Measurements from ENCODE around the gene FGF1.

The FGF1 gene

DNA sequence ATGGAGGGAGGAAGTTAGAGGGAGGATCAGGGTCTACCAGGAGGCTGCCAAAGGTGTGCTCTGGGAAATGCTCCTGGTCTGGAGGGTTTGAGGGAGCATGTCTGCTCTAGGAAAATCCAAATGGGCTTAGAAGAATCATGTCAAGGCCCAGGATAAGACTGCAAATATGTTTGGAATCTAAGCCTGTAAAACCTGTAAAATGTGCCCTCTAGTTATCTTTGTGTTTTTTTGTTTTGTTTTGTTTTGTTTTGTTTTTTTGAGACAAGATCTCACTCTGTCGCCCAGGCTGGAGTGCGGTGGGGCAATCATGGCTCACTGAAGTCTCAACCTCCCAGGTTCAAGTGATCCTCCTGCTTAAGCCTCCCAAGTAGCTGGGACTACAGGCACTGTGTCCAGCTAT lies 135.4 kb downstream of the FGF1 start:
- Histone ChIP-seq H2AFZ (ENCODE audit: low read length) (no peak overlapping the region), H3F3A (ENCODE audit: low read depth) (no peaks in the 10 kb centered on the region), H3K36me3 (ENCODE audit: insufficient read depth, low read length) (no peaks in the 10 kb centered on the region), H3K4me1 (ENCODE audit: insufficient read depth, low read length, poor library complexity, severe bottlenecking) (no peaks in the 10 kb centered on the region), H3K9me3 (ENCODE audit: insufficient read depth, low read depth, low read length) (no peaks in the 10 kb centered on the region), H3K9me2 (replicated peaks; ENCODE audit: low read depth, low read length) (no peaks in the 10 kb centered on the region), H3K4me3 (ENCODE audit: low read length, poor library complexity, severe bottlenecking) (no peak overlapping the region), H3K4me2 (ENCODE audit: low read depth, low read length, poor library complexity, severe bottlenecking) (no peak overlapping the region), H3K9ac (ENCODE audit: low read depth, low read length, poor library complexity, severe bottlenecking) (no peak overlapping the region), H3K79me2 (ENCODE audit: insufficient read depth, low read length) (no peaks in the 10 kb centered on the region), H4K20me1 (ENCODE audit: insufficient read depth, low read length, poor library complexity, severe bottlenecking) (no peaks in the 10 kb centered on the region), H3K27me3 (ENCODE audit: insufficient read depth, low read length, poor library complexity, severe bottlenecking) (no peaks in the 10 kb centered on the region)
- TF ChIP-seq EZH2phosphoT487 (IDR thresholded peaks at IDR 0.05; ENCODE audit: borderline replicate concordance) (no peak), CTCF (conservative IDR thresholded peaks at IDR 0.05; ENCODE audit: low read length) (no peak)

- no peaks in the 10 kb centered on the region for H3K9me2 ChIP-seq (replicated peaks; ENCODE audit: low read depth, low read length)
- no peak overlapping the region for H2AFZ ChIP-seq (ENCODE audit: low read length)
- no peaks in the 10 kb centered on the region for H3K9me3 ChIP-seq (ENCODE audit: insufficient read depth, low read depth, low read length)
- no peaks in the 10 kb centered on the region for H3K27me3 ChIP-seq (ENCODE audit: insufficient read depth, low read length, poor library complexity, severe bottlenecking)
- no peak overlapping the region for H3K9ac ChIP-seq (ENCODE audit: low read depth, low read length, poor library complexity, severe bottlenecking)
- no peak overlapping the region for H3K4me2 ChIP-seq (ENCODE audit: low read depth, low read length, poor library complexity, severe bottlenecking)
- no peaks in the 10 kb centered on the region for H3K4me1 ChIP-seq (ENCODE audit: insufficient read depth, low read length, poor library complexity, severe bottlenecking)
- H3K79me2 ChIP-seq (ENCODE audit: insufficient read depth, low read length) = no peaks in the 10 kb centered on the region
- TF ChIP-seq EZH2phosphoT487 (IDR thresholded peaks at IDR 0.05; ENCODE audit: borderline replicate concordance) (no peak), CTCF (conservative IDR thresholded peaks at IDR 0.05; ENCODE audit: low read length) (no peak)
- no peaks in the 10 kb centered on the region for H3F3A ChIP-seq (ENCODE audit: low read depth)
- H4K20me1 ChIP-seq (ENCODE audit: insufficient read depth, low read length, poor library complexity, severe bottlenecking) = no peaks in the 10 kb centered on the region
- H3K4me3 ChIP-seq (ENCODE audit: low read length, poor library complexity, severe bottlenecking) = no peak overlapping the region
- H3K36me3 ChIP-seq (ENCODE audit: insufficient read depth, low read length) = no peaks in the 10 kb centered on the region
Measured at GRCh38 chr5:142549834-142550233, 136.1 kb downstream of the FGF1 start.

DNA sequence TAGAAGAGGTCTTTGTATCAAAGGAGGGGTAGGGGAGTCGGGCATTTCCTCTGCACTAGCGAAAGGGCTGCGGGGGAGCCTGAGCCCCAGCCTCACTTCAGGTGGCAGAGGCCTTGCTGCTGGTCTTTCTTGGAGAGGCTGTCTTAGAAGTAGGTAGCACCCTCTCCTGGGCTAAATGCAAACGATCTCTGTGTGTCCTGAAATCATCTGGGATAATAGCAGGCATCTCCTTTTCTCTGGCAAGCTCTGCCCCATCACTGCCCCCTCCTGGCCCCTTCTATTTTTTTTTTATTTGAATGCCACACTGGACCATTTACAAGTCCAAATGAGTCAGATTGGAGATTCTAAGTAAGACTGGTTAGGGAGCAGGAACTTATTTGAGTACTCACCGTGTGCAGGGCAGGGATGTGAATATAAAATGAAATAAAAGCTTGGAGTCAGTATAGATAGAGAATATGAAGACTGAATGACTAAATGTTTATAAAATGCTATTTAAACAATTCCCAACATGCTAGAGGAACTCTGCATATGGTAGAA lies 137.1 kb downstream of the FGF1 start:
- no peaks in the 10 kb centered on the region for H3K9me2 ChIP-seq (replicated peaks; ENCODE audit: low read depth, low read length)
- H3K36me3 ChIP-seq (ENCODE audit: insufficient read depth, low read length) = no peaks in the 10 kb centered on the region
- no peak for TF ChIP-seq EZH2phosphoT487 (IDR thresholded peaks at IDR 0.05; ENCODE audit: borderline replicate concordance)
- TF ChIP-seq CTCF (conservative IDR thresholded peaks at IDR 0.05; ENCODE audit: low read length) = peak; percentile 93
- H3K27me3 ChIP-seq (ENCODE audit: insufficient read depth, low read length, poor library complexity, severe bottlenecking) = no peaks in the 10 kb centered on the region
- H3K4me1 ChIP-seq (ENCODE audit: insufficient read depth, low read length, poor library complexity, severe bottlenecking) = no peaks in the 10 kb centered on the region
- no peak overlapping the region for H3K4me3 ChIP-seq (ENCODE audit: low read length, poor library complexity, severe bottlenecking)
- H3K9ac ChIP-seq (ENCODE audit: low read depth, low read length, poor library complexity, severe bottlenecking) = no peak overlapping the region
- H4K20me1 ChIP-seq (ENCODE audit: insufficient read depth, low read length, poor library complexity, severe bottlenecking) = no peaks in the 10 kb centered on the region
- no peak overlapping the region for H2AFZ ChIP-seq (ENCODE audit: low read length)
- no peaks in the 10 kb centered on the region for H3K79me2 ChIP-seq (ENCODE audit: insufficient read depth, low read length)
- H3K9me3 ChIP-seq (ENCODE audit: insufficient read depth, low read depth, low read length) = no peaks in the 10 kb centered on the region
- no peak overlapping the region for H3K4me2 ChIP-seq (ENCODE audit: low read depth, low read length, poor library complexity, severe bottlenecking)
- H3F3A ChIP-seq (ENCODE audit: low read depth) = no peaks in the 10 kb centered on the region

All from Loucy (cell line).